ENCODE results near the gene HTRA2.

- TF ChIP-seq, protein P1, sequence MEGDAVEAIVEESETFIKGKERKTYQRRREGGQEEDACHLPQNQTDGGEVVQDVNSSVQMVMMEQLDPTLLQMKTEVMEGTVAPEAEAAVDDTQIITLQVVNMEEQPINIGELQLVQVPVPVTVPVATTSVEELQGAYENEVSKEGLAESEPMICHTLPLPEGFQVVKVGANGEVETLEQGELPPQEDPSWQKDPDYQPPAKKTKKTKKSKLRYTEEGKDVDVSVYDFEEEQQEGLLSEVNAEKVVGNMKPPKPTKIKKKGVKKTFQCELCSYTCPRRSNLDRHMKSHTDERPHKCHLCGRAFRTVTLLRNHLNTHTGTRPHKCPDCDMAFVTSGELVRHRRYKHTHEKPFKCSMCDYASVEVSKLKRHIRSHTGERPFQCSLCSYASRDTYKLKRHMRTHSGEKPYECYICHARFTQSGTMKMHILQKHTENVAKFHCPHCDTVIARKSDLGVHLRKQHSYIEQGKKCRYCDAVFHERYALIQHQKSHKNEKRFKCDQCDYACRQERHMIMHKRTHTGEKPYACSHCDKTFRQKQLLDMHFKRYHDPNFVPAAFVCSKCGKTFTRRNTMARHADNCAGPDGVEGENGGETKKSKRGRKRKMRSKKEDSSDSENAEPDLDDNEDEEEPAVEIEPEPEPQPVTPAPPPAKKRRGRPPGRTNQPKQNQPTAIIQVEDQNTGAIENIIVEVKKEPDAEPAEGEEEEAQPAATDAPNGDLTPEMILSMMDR (IDR thresholded peaks at IDR 0.05): no peak
- TF ChIP-seq POLR2A (IDR thresholded peaks at IDR 0.05) (peak; percentile 80), EP300 (IDR thresholded peaks at IDR 0.05; ENCODE audit: low read depth) (no peak), POLR2AphosphoS5 (IDR thresholded peaks at IDR 0.05) (peak; percentile 28 to 86 (median 82))
Observed at GRCh38 chr2:74525717-74526648, 3.8 kb upstream of the HTRA2 start, which contains the start of gene DQX1.

All from transverse colon (tissue), 4 donors.